K562 (cell line): ENCODE data around the gene C4BPB. TPM values are rescaled to one million over a fixed set of nuclear protein-coding genes. Genes with fewer than 3 reads are reported as not detected.

ENCODE experiments used
- ATAC-seq: fragments of 200-7000 bp; cut with Tn5 transposase; 3 replicates; pipeline ENCODE4 v1.9.1; 2020; ENCODE audit warnings: moderate library complexity
- BruUV-seq: library from RNA; stranded (reverse); fragments of 400-500 nt; replicated peaks from 2 replicates; lab custom pipeline; 2021; lab: Mats Ljungman, UMichigan
- CTCF ChIA-PET: fragments of 300-600 bp; formaldehyde crosslinking; extraction: SDS; loops from one replicate; lab custom pipeline; 2021; ENCODE audit warnings: low intra/inter-chr PET ratio; lab: Yijun Ruan, JAX
- POLR2A ChIA-PET: fragments of 300-600, 350-650 bp; sonication (Branson Sonifier 250); formaldehyde crosslinking; extraction: SDS; loops from one replicate; lab custom pipeline; 2021; ENCODE audit warnings: antibody characterized with exemption, inconsistent platforms; lab: Yijun Ruan, JAX
- DNase-seq, 4 experiments: peaks; one replicate each; pipeline versions ENCODE4 v3.0.0 to v3.0.0-alpha.2; 2011 to 2018; ENCODE audit warnings: low spot score in 3 of 4, mixed read lengths in 3 of 4; ENCODE audit errors: extremely low read depth in 1 of 4
- FAIRE-seq: peaks from 2 replicates; lab custom pipeline; 2011; peaks lifted over from hg19 to GRCh38; lab: Jason Lieb, UNC
- H2AFZ ChIP-seq: 2 replicates; pipeline ENCODE4 v1.6.0; 2011; ENCODE audit warnings: low read depth, low read length, control low read depth, inconsistent platforms
- H3K27ac ChIP-seq: fragments of 200-600 bp; 3 replicates; pipeline ENCODE4 v1.8.0; 2011; ENCODE audit warnings: low read depth, mild to moderate bottlenecking, control low read depth, inconsistent platforms, low read length, moderate library complexity, mixed read lengths; ENCODE audit errors: extremely low read depth
- H3K27me3 ChIP-seq, 2 experiments: fragments of 300-600 bp in 1 of 2; 2 replicates in 1 of 2; 3 replicates in 1 of 2; pipeline versions ENCODE4 v1.6.0 to v1.8.0; 2011; ENCODE audit warnings: inconsistent platforms in 2 of 2, low read length in 2 of 2, mild to moderate bottlenecking in 1 of 2, mixed read lengths in 1 of 2, moderate library complexity in 1 of 2; ENCODE audit not compliant: control insufficient read depth in 2 of 2, insufficient read depth in 2 of 2
- H3K36me3 ChIP-seq: fragments of 300-600 bp; 3 replicates; pipeline ENCODE4 v1.8.0; 2011; ENCODE audit warnings: mild to moderate bottlenecking, low read length, inconsistent platforms; ENCODE audit not compliant: control insufficient read depth, insufficient read depth
- H3K4me1 ChIP-seq, 2 experiments: fragments of 200-600 bp in 1 of 2; replicated peaks in 1 of 2; 2 replicates in 1 of 2; 3 replicates in 1 of 2; pipeline versions ENCODE4 v1.5.1 to v1.8.0; 2011; ENCODE audit warnings: inconsistent platforms in 2 of 2, low read length in 2 of 2, mild to moderate bottlenecking in 1 of 2, mixed read lengths in 1 of 2, moderate library complexity in 1 of 2; ENCODE audit not compliant: control insufficient read depth in 2 of 2, insufficient read depth in 2 of 2
- H3K4me2 ChIP-seq: 2 replicates; pipeline ENCODE4 v1.6.1; 2011; ENCODE audit warnings: low read length, control low read depth, inconsistent platforms, mixed read lengths; ENCODE audit not compliant: insufficient read depth
- H3K4me3 ChIP-seq: fragments of 200-600 bp; sonication (generic), shearing (Covaris generic); 2 replicates; pipeline ENCODE4 v1.5.1; 2016; ENCODE audit warnings: control low read depth, inconsistent platforms
- H3K79me2 ChIP-seq: fragments of 200-600 bp; 3 replicates; pipeline ENCODE4 v1.8.0; 2011; ENCODE audit warnings: low read length, inconsistent platforms; ENCODE audit not compliant: control insufficient read depth, insufficient read depth
- H3K9ac ChIP-seq, 2 experiments: 2 replicates each; pipeline versions ENCODE4 v1.6.0 to v1.6.1; 2011; ENCODE audit warnings: low read depth in 2 of 2, low read length in 2 of 2, control low read depth in 1 of 2, inconsistent platforms in 1 of 2, mild to moderate bottlenecking in 1 of 2, mixed read lengths in 1 of 2; ENCODE audit not compliant: insufficient read depth in 1 of 2
- H3K9me1 ChIP-seq: one replicate; pipeline ENCODE4 v1.6.0; 2011; ENCODE audit warnings: inconsistent platforms, mild to moderate bottlenecking, low read length, moderate library complexity; ENCODE audit not compliant: control insufficient read depth, insufficient read depth
- H3K9me3 ChIP-seq: replicated peaks from 2 replicates; pipeline ENCODE4 v1.5.1; 2011; ENCODE audit warnings: low read depth, low read length, inconsistent platforms; ENCODE audit not compliant: control insufficient read depth, insufficient read depth
- H4K20me1 ChIP-seq: replicated peaks from 2 replicates; pipeline ENCODE4 v1.6.1; 2011; ENCODE audit warnings: low read length, inconsistent platforms, mixed read lengths; ENCODE audit not compliant: control insufficient read depth, insufficient read depth
- CBX1 ChIP-seq: sonication (generic); IDR thresholded peaks from 2 replicates; pipeline ENCODE4 v1.6.1; 2016; ENCODE audit warnings: antibody characterized with exemption, low read depth, mild to moderate bottlenecking
- CEBPG ChIP-seq, 3 experiments: fragments of 200-800 bp in 1 of 3; sonication (Bioruptor generic) in 1 of 3; sonication (generic) in 1 of 3; formaldehyde crosslinking in 1 of 3; IDR thresholded peaks in 2 of 3; conservative IDR thresholded peaks in 1 of 3; 2 replicates each; pipeline versions ENCODE4 v1.6.1 to v1.8.0; 2016 to 2022; ENCODE audit warnings: missing compliant biosample characterization in 2 of 3, missing genetic modification characterization in 2 of 3, mild to moderate bottlenecking in 1 of 3, missing genetic modification reagents in 1 of 3
- E2F3 ChIP-seq: fragments of 250-450 bp; sonication (Bioruptor Pico); IDR thresholded peaks from 2 replicates; pipeline ENCODE4 v1.4.0; 2020; ENCODE audit warnings: mild to moderate bottlenecking
- FOXP1 ChIP-seq: sonication (generic); formaldehyde crosslinking; IDR thresholded peaks from 2 replicates; pipeline ENCODE4 v1.8.0; 2022; ENCODE audit warnings: mild to moderate bottlenecking, missing genetic modification reagents
- HSF4 ChIP-seq: fragments of 250-450 bp; sonication (Bioruptor Pico); IDR thresholded peaks from 2 replicates; pipeline ENCODE4 v2.1.2; 2022; ENCODE audit warnings: mild to moderate bottlenecking, moderate library complexity, borderline replicate concordance
- L3MBTL2 ChIP-seq: fragments of 450-650 bp; IDR thresholded peaks from 2 replicates; pipeline ENCODE4 v1.6.1; 2016; ENCODE audit warnings: mild to moderate bottlenecking, moderate library complexity
- MTA1 ChIP-seq: fragments of 450-650 bp; IDR thresholded peaks from 2 replicates; pipeline ENCODE4 v1.6.1; 2017; ENCODE audit warnings: borderline replicate concordance
- NONO ChIP-seq, 2 experiments: fragments of 200-400 bp in 1 of 2; fragments of 450-650 bp in 1 of 2; formaldehyde crosslinking in 1 of 2; IDR thresholded peaks; 2 replicates each; pipeline ENCODE4 v1.6.1; 2017; ENCODE audit warnings: low read depth in 2 of 2, mild to moderate bottlenecking in 2 of 2, moderate library complexity in 2 of 2, low read length in 1 of 2
- RB1 ChIP-seq: fragments of 450-650 bp; IDR thresholded peaks from 2 replicates; pipeline ENCODE4 v1.6.1; 2017; ENCODE audit warnings: low read depth, mild to moderate bottlenecking
- RBFOX2 ChIP-seq: fragments of 200-400 bp; formaldehyde crosslinking; IDR thresholded peaks from 2 replicates; pipeline ENCODE4 v1.6.1; 2017; ENCODE audit warnings: low read depth, mild to moderate bottlenecking, low read length, moderate library complexity
- SAP30 ChIP-seq: fragments of 200-600 bp; sonication (generic); IDR thresholded peaks from 2 replicates; pipeline ENCODE4 v1.6.1; 2012; ENCODE audit warnings: borderline replicate concordance, low read depth, mild to moderate bottlenecking, moderate library complexity, low read length, control low read depth, inconsistent platforms; ENCODE audit not compliant: insufficient read depth, poor library complexity, severe bottlenecking
- SNIP1 ChIP-seq: fragments of 450-650 bp; IDR thresholded peaks from 2 replicates; pipeline ENCODE4 v1.7.1; 2017; ENCODE audit warnings: low read depth, mild to moderate bottlenecking
- SRF ChIP-seq, 2 experiments: fragments of 250-450, 450-650 bp in 1 of 2; sonication (Bioruptor Pico) in 1 of 2; sonication (generic) in 1 of 2; formaldehyde crosslinking; IDR thresholded peaks; 2 replicates each; pipeline versions ENCODE4 v1.5.0 to v1.5.1; 2020 to 2022; ENCODE audit warnings: mild to moderate bottlenecking in 1 of 2, missing genetic modification reagents in 1 of 2
- TAF7 ChIP-seq: fragments of 450-650 bp; IDR thresholded peaks from 2 replicates; pipeline ENCODE4 v1.6.1; 2016; ENCODE audit warnings: missing genetic modification characterization, missing compliant biosample characterization
- TBL1XR1 ChIP-seq, 2 experiments: IDR thresholded peaks; 2 replicates each; pipeline ENCODE4 v1.6.1; 2012; ENCODE audit warnings: improper control_type of control experiment in 2 of 2, low read length in 2 of 2, mild to moderate bottlenecking in 1 of 2
- TCF7L2 ChIP-seq: fragments of 150-350 bp; IDR thresholded peaks from 2 replicates; pipeline ENCODE4 v1.6.1; 2016; ENCODE audit warnings: low read depth, mild to moderate bottlenecking, low read length, moderate library complexity
- XRCC3 ChIP-seq: fragments of 450-650 bp; IDR thresholded peaks from 2 replicates; pipeline ENCODE4 v1.6.1; 2017; ENCODE audit warnings: mild to moderate bottlenecking, moderate library complexity
- ZBTB7A ChIP-seq: IDR thresholded peaks from 2 replicates; pipeline ENCODE4 v1.6.1; 2011; ENCODE audit warnings: low read depth, mild to moderate bottlenecking, low read length, moderate library complexity, borderline replicate concordance; ENCODE audit not compliant: control insufficient read depth
- ZNF23 ChIP-seq: fragments of 250-450 bp; sonication (Bioruptor Pico); IDR thresholded peaks from 2 replicates; pipeline ENCODE4 v1.4.0; 2020; ENCODE audit warnings: mild to moderate bottlenecking
- ZNF311 ChIP-seq: fragments of 250-450 bp; sonication (Bioruptor Pico); IDR thresholded peaks from 2 replicates; pipeline ENCODE4 v1.4.0; 2020; ENCODE audit warnings: mild to moderate bottlenecking, moderate library complexity
- ZNF347 ChIP-seq: fragments of 450-650 bp; formaldehyde crosslinking; IDR thresholded peaks from 2 replicates; pipeline ENCODE4 v1.4.0; 2020; ENCODE audit warnings: low read depth, mild to moderate bottlenecking, moderate library complexity
- ZNF57 ChIP-seq: fragments of 450-650 bp; formaldehyde crosslinking; IDR thresholded peaks from 2 replicates; pipeline ENCODE4 v1.4.0; 2020; ENCODE audit warnings: mild to moderate bottlenecking, moderate library complexity
- ZNF778 ChIP-seq: fragments of 450-650 bp; formaldehyde crosslinking; IDR thresholded peaks from 2 replicates; pipeline ENCODE4 v1.4.0; 2020; ENCODE audit warnings: mild to moderate bottlenecking, moderate library complexity
- ZNF785 ChIP-seq: fragments of 250-450 bp; sonication (Bioruptor Pico); IDR thresholded peaks from 2 replicates; pipeline ENCODE4 v1.4.0; 2020; ENCODE audit warnings: mild to moderate bottlenecking
- WGBS: fragments of 100-300 bp; shearing (Covaris generic); methylation state at CpG from one replicate; pipeline ENCODE4 v1.1.6; 2016; ENCODE audit warnings: low coverage, mixed read lengths; ENCODE audit not compliant: insufficient coverage; ENCODE audit errors: missing lambda C conversion rate; 5-methylcytosine and 5-hydroxymethylcytosine counted together
- in situ Hi-C: fragments of 300-500 bp; cut with MboI; formaldehyde crosslinking; loops from 4 replicates; pipeline ENCODE4 v1.15.0; 2018; ENCODE audit warnings: inconsistent platforms, mixed read lengths
- intact Hi-C: fragments of 100-400 bp; cut with micrococcal nuclease; formaldehyde crosslinking; loops from 2 replicates; pipeline ENCODE4 v1.14.2; 2022
- polyA plus RNA-seq, 8 experiments: library from polyadenylated mRNA; depleted of rRNA in 4 of 8; stranded (reverse) in 5 of 8; unstranded in 3 of 8; fragments of >200 nt; fragmentation: Nextera tagmentation in 2 of 8; fragmentation: Illumina TruSeq in 1 of 8; extraction: Ambion mirVana in 2 of 8; extraction: Trizol in 1 of 8; gene quantifications; 2 replicates each; pipeline versions ENCODE4 v1.2.1 to v1.2.3, GENCODE V29; 2011 to 2014; ENCODE audit warnings: inconsistent platforms in 1 of 8, missing spikeins in 1 of 8
- total RNA-seq, 7 experiments: library from RNA; depleted of rRNA in 6 of 7; stranded (reverse); fragments of >200 nt in 6 of 7; fragmentation: Illumina TruSeq in 2 of 7; extraction: Trizol in 2 of 7; gene quantifications; 2 replicates each; pipeline versions ENCODE4 v1.2.1 to v1.2.3, GENCODE V29; 2011 to 2021; ENCODE audit warnings: low replicate concordance in 1 of 7

The C4BPB gene
- total and polyA plus RNA-seq, 9 of the 15 experiments (the other 6 are each of a cell fraction or from before 2014, with no cell fraction given): not detected

- TF ChIP-seq FOXP1 (CRISPR knock-in tag) (0 out of 2 replicates have a peak, but pooled peaks have one; percentile 54), ZNF778 (no peak), RBFOX2 (peak; percentile 43), CEBPG (CRISPR knock-in tag; IDR thresholded peaks at IDR 0.05) (no peak), CEBPG (tag; conservative IDR thresholded peaks at IDR 0.05 in 1 of 2, IDR thresholded peaks at IDR 0.05 in 1 of 2) (no peak), TCF7L2 (no peak), SNIP1 (no peak)
Observed at GRCh38 chr1:207049054-207049453, 39.6 kb upstream of the C4BPB start (continued).

- ChIA-PET CTCF (interaction anchor here (1.2 to 2.3 kb wide), 2 partner anchors 28 to 114 kb away, joined by 3 to 17 read pairs; no protein-coding TSS in a partner anchor), POLR2A (interaction anchor here (1.1 to 9.8 kb wide), 4 partner anchors 10 to 470 kb away, joined by 4 to 104 read pairs (median 60); partner anchors contain the start of gene C1orf116)
- ATAC-seq (no peak), FAIRE-seq (no peak), DNase-seq (peak in 1 of 4 experiments; percentile 50)
- 7% methylated on average over 8 of the region's 8 CpGs for WGBS
- Histone ChIP-seq H3K9ac (peak overlapping the region; percentile 85 to 98), H3K27me3 (no peaks in the 10 kb centered on the region), H3K36me3 (peaks cover 56% of the 10 kb centered on the region), H3K4me3 (peak overlapping the region; percentile 92), H3K9me3 (no peaks in the 10 kb centered on the region), H3K4me1 (peaks cover 14 to 55% of the 10 kb centered on the region in 2 experiments), H3K27ac (peak overlapping the region; percentile 94), H3K9me1 (no peaks in the 10 kb centered on the region), H3K4me2 (peak overlapping the region; percentile 99), H2AFZ (no peak overlapping the region), H3K79me2 (peaks cover 85% of the 10 kb centered on the region), H4K20me1 (peaks cover 18% of the 10 kb centered on the region)
- in situ Hi-C loops (no loop called here), intact Hi-C loops (no loop called here)
- TSS peak; percentile 35 for BruUV-seq
- TF ChIP-seq HSF4 (CRISPR knock-in tag) (0 out of 2 replicates have a peak, but pooled peaks have one; percentile 62), ZNF347 (CRISPR knock-in tag) (no peak), NONO (IDR thresholded peaks at IDR 0.05; ENCODE audit: low read depth in 2 of 2, low read length in 1 of 2) (no peak), ZNF23 (CRISPR knock-in tag) (no peak), TAF7 (tag) (no peak), RB1 (no peak), ZNF311 (CRISPR knock-in tag) (no peak), ZBTB7A (no peak), L3MBTL2 (0 out of 2 replicates have a peak, but pooled peaks have one; percentile 8), E2F3 (CRISPR knock-in tag) (no peak), ZNF785 (CRISPR knock-in tag) (no peak), ZNF57 (CRISPR knock-in tag) (no peak), SRF (CRISPR knock-in tag; IDR thresholded peaks at IDR 0.05) (peak in 1 of 2 experiments; percentile 9; a peak in 1 of 4 replicates), SAP30 (no peak), CBX1 (no peak), XRCC3 (no peak), TBL1XR1 (IDR thresholded peaks at IDR 0.05; ENCODE audit: low read length in 2 of 2) (no peak), MTA1 (no peak)
Observed at GRCh38 chr1:207049514-207049913, 39.1 kb upstream of the C4BPB start.
